Stimulated activated CD4-positive, alpha-beta T cell treated with anti-CD3 and anti-CD28 coated beads, TNF-alpha, amount 100 ng/mL, for 1 hour (primary cell): ENCODE results near the gene FBXW10B.
"Not testable (repeated sequence)": the region's sequence is repeated elsewhere in the genome, so short reads cannot be mapped to it uniquely, and the experiment has no call there.

Experiments
- DNase-seq, 3 donors: peaks; one replicate each; pipeline ENCODE4 v3.0.0-alpha.2; 2020; ENCODE audit warnings: low read depth in 3 of 3, low spot score in 1 of 3

FBXW10B gene

DNA sequence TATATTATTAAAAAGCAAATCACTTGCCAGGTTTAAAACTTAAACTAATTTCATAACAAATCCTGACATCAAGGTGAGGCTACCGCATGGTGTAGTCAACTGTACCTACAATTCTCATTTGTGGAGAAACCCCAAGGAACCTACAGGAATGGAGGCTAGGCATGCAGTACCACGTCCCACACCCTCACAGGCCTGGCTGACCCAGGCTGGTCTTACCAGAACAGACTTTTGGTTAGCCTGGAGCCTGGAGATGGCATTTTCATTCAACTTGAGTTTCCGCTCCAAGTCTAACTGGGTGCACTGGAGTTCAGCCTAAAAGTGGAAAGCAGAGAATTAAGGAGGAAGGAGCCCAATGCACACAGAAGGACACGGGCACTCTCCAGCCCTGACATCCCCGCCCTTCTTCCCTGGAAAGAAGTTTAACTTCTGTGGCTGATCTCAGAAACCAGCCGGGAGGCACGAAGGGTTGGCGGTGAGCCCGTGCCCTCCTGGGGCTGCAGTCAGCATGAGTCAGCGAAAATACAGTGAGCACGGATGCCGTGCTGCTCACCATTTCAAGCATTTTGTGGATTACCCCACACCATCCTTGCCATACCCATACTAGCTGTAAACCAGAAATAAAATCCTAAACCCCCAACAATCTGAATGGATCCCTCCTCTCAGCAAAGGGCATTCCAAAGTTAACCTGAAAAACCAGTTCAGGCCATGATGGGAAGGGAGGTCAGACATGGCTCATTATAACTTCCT lies 23.2 kb upstream of the FBXW10B start:
- not testable (repeated sequence) for DNase-seq

- not testable (repeated sequence) for DNase-seq
Observed at GRCh38 chr17:15642014-15642413, 22.5 kb upstream of the FBXW10B start.

GRCh38 chr17:15630930-15631453 lies 11.5 kb upstream of the FBXW10B start:
- not testable (repeated sequence) for DNase-seq

- DNase-seq: not testable (repeated sequence)
Observed at GRCh38 chr17:15629991-15630390, 10.5 kb upstream of the FBXW10B start.

- not testable (repeated sequence) for DNase-seq
Observed at GRCh38 chr17:15623661-15624209, 4.2 kb upstream of the FBXW10B start.

GRCh38 chr17:15623255-15623654 lies 3.8 kb upstream of the FBXW10B start:
- DNase-seq: not testable (repeated sequence)

- DNase-seq: not testable (repeated sequence)
Observed at GRCh38 chr17:15622124-15622523, 2.6 kb upstream of the FBXW10B start.

- not testable (repeated sequence) for DNase-seq
Observed at GRCh38 chr17:15616828-15617227, 2.7 kb downstream of the FBXW10B start.

DNA sequence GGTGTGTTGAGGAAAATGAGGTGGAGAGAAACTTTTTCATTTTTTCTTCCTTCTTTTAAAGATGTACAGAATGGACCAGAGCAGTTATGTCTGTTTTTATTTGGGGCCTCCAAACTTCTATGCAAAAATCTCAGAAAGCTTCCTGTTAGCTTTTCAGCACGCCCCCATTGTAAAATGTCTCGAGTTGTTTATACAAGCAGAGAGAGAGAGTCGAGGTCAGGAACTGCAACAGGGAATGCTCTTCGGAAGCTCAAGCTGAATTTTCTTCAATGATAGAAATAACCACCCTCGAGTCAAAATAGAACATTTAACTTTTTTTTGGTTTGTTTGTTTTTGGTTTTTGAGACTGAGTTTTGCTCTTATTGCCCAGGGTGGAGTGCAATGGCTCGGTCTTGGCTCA lies 3.7 kb downstream of the FBXW10B start:
- not testable (repeated sequence) for DNase-seq

DNA sequence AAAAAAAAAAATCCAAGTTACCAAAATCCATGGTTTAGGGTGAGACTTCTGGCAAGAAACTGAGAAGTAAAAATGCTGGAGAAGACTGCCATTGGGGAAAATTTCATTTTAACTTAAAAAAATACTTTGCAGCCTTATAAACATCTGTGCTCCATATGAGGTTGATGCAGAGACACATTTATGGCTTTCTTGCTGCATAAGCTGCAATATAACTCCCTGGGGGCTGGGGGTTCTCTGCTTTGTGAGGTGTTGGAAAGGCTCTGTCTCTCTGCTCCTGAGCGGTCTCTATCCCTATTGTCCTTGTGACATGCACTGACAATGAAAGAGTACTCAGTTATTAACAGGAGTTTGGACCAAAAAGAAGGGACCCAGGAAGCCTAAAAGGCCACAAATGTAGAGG lies 6.4 kb downstream of the FBXW10B start:
- DNase-seq: not testable (repeated sequence)

GRCh38 chr17:15592960-15593359 lies 26.5 kb downstream of the FBXW10B start:
- DNase-seq: not testable (repeated sequence)

- not testable (repeated sequence) for DNase-seq
Observed at GRCh38 chr17:15591986-15592385, 27.5 kb downstream of the FBXW10B start.

DNA sequence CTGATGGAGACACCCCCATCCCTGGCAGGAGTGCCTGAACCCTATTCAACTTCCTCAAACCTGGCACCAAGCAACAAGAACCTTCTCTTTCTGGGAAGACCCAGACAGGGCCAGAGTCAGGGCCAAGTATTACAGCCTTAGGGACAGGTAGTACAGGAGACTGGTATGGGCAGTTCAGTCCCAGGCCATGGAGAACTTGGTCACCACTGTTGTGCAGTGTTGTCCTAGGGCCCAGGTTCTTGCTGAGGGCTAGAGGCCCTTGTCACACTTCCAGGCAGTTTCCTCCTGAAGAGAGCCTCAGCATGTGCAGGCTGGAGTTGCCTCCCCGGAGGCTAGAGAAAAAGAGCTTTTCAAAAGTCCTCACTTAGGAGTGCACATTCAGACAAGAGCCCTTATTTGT lies 28.7 kb downstream of the FBXW10B start:
- DNase-seq: not testable (repeated sequence)

DNA sequence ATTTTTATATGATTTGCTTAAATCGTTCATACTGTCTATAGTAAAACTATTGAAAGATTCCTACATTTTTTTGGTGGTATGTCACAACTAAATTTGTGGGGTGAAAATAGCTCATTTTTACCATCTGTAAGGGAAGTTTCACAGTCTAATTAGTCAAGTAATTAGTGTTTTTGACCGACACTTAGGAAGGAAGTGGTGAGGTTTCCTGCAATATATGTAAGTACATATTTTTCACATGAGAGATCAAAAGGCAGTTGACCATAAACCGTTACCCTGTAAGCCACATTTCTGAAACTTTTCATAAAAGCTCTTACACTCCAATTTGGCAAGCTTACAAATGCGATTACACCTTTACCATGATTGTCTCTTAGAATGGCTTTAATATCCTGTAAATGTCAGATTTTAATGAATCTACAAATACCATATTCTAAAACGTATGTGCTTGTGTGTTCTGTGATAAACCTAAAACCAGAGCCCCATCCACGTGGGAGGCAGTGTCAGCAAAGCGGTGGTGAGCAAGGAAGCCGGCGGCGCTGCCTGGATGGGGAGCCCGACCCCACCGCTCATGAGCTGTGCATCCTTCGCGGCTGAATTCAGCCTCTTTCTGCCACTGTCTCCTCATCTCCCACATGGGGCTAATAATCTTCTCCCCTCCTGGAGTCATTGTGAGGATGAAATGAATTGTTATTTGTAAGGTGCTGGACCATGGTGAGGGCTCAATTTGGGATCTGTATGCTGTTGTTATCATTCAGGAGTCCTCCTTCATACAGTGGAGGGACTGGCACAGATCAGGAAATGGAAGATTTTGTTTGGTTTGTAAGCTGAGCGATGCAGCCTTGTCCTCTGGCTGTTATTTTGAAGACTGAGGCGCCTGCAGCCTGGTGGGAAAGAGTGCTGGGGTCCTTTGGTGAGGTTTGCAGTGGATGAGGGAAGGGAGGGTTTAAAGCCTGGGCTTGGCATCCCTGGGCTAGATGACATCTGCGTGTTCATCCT lies 29.7 kb downstream of the FBXW10B start:
- DNase-seq: not testable (repeated sequence)

- DNase-seq: not testable (repeated sequence)
Observed at GRCh38 chr17:15588017-15588416, 31.5 kb downstream of the FBXW10B start.

GRCh38 chr17:15583313-15583712 lies 36.2 kb downstream of the FBXW10B start:
- DNase-seq: not testable (repeated sequence)

GRCh38 chr17:15581462-15581861 lies 38.0 kb downstream of the FBXW10B start:
- DNase-seq: not testable (repeated sequence)

GRCh38 chr17:15576848-15577247 lies 42.7 kb downstream of the FBXW10B start:
- not testable (repeated sequence) for DNase-seq

- not testable (repeated sequence) for DNase-seq
Observed at GRCh38 chr17:15574660-15575059, 44.8 kb downstream of the FBXW10B start.

DNA sequence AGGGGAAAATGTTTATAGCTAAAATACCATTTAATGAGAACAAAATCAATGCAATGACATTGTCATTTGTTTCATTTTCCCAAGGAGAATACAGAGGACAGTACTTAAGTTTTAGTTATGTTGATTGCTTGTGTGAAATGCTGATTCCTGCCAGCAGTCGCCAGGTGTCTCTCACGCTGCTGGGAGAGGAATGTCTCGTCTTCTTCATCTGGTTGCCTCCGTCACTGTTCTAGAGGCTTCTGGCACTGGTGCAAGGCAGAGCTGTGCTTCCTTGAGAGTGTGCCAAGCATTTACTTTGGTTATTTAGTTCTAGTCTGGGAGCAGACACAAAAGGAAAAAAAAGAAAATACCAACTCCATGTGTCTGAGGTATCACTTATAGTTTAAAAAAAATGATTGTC lies 45.6 kb downstream of the FBXW10B start:
- not testable (repeated sequence) for DNase-seq
